GM10266 (cell line): Measurements from ENCODE around the gene PKNOX2.

Source experiments
- DNase-seq: peaks from one replicate; pipeline ENCODE4 v3.0.0; 2012; ENCODE audit errors: extremely low spot score
- TF ChIP-seq, protein P1 (sequence below): IDR thresholded peaks from 2 replicates; pipeline ENCODE4 v1.5.1; 2012; ENCODE audit warnings: mild to moderate bottlenecking, low read depth; ENCODE audit not compliant: control insufficient read depth, insufficient read depth; ENCODE audit errors: missing control alignments

PKNOX2 gene

DNA sequence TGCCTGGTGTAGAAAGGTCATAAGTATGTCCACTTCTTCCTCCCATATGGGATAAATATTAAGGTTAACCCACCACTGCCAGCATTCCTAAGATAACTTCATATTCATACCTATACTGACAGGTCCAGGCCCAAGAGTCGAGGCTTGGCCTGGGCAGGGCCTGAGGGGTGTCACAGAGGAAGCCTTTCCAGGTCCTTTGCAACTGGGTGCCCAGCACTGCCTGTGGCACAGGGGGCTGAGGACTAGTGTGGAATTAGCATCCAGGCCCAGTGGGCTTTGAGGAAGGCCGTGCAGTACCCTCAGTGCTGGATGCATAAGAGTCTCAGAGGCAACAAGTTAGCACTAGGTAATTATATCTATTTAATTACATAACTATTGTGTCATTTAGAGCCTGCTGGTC lies 65.4 kb downstream of the PKNOX2 start:
- DNase-seq: no peak
- TF ChIP-seq, protein P1, sequence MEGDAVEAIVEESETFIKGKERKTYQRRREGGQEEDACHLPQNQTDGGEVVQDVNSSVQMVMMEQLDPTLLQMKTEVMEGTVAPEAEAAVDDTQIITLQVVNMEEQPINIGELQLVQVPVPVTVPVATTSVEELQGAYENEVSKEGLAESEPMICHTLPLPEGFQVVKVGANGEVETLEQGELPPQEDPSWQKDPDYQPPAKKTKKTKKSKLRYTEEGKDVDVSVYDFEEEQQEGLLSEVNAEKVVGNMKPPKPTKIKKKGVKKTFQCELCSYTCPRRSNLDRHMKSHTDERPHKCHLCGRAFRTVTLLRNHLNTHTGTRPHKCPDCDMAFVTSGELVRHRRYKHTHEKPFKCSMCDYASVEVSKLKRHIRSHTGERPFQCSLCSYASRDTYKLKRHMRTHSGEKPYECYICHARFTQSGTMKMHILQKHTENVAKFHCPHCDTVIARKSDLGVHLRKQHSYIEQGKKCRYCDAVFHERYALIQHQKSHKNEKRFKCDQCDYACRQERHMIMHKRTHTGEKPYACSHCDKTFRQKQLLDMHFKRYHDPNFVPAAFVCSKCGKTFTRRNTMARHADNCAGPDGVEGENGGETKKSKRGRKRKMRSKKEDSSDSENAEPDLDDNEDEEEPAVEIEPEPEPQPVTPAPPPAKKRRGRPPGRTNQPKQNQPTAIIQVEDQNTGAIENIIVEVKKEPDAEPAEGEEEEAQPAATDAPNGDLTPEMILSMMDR: no peak

DNA sequence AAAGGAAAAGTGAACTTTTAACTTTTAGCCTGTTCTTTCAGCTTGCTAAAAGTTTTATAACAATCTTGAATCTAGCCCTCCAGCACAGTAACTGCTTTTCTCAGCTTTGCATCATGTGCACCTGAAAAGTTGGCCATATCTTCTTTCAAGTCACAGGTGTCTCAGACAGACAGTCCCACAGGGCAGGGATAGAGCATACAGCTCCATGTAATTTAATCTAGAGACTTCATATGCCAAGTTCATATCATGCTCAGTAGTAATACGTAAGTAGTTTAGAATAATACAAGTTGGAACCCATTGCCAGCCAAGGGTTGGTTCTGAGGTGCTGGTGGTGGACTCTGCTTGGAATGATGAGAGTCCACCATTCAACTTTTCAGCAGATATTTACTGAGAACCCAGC lies 68.6 kb downstream of the PKNOX2 start:
- TF ChIP-seq, protein P1: no peak
- DNase-seq: no peak

DNA sequence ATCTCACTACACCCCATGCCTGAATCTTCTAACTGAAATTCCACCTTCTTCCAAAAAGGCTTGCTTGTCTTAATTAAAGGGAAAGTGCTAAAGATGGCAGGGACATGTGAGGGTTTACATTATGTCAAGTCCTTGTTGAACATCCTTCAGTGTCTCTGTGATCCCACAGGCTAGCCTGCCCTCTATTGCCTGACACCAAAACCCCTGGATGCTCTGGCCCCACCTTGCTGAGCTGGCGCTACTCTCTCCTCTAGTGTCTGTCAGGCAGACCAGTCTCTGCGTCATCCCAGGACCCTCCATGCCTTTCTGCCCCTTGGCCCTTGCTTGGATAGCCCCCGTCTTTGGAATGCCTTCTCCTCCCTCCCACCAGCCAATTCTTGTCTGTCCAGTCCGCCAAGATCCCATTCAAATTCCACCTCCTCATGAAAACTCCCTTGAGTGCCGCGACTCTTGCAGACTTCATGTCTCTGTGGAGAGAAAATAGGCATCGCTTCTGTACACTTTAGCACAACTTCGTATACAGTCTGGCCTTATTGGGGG lies 69.3 kb downstream of the PKNOX2 start:
- TF ChIP-seq, protein P1: no peak
- no peak for DNase-seq

DNA sequence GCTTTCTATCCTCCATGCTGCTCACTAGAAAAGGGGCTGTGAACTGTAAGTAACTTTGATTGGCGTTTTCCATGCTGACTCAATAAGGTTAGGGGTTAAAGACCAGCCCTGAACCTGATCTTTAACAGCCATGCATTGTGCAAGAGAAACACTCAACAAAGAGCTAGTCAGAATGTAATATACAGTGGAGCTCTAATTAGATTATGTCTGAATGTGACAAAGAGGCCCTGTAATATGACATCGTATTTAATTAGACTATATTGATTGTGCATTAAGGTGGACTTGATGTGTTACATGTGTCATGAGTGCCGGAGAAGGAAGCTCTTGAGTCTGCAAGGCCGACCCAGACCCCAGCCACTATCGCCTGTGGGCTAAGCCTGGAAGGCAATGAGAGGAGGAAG lies 70.5 kb downstream of the PKNOX2 start:
- TF ChIP-seq, protein P1: no peak
- DNase-seq: no peak

DNA sequence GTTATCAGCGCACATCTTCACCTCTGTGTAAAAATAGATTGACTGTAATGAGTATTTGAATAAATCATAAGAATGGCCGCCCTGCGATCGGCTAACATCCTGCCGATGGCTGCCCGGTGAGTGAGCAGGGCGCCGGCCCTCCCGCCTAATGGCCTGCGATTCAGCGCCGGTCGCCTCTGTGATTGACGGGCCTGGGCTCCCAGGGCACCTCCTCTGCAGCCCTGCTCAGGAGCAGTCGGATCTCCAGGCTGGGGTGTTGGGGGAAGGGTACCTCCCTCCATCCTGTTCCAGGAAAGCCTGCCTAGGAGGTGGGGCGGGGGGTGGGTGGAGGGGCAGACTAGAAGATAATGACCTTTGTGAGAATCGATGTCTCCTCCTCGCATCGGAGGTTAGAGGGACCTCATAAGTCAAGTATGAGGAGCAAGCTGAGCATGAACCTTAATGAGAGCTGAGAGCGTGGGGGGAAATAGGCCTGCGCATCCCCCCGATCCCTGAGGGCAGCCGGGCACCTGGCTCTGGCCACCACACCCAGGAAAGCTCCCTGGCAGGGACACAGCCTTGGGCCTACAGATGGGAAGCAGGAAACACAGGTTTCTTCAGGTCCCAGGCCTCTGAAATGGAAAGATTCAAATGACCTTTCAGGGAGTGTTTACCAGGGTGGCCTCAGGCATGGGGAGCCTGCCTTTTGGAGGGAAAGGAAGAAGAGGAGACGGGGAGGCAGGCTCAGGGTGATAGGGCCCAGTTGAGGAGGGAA lies 71.7 kb downstream of the PKNOX2 start:
- TF ChIP-seq, protein P1: no peak
- DNase-seq: no peak

DNA sequence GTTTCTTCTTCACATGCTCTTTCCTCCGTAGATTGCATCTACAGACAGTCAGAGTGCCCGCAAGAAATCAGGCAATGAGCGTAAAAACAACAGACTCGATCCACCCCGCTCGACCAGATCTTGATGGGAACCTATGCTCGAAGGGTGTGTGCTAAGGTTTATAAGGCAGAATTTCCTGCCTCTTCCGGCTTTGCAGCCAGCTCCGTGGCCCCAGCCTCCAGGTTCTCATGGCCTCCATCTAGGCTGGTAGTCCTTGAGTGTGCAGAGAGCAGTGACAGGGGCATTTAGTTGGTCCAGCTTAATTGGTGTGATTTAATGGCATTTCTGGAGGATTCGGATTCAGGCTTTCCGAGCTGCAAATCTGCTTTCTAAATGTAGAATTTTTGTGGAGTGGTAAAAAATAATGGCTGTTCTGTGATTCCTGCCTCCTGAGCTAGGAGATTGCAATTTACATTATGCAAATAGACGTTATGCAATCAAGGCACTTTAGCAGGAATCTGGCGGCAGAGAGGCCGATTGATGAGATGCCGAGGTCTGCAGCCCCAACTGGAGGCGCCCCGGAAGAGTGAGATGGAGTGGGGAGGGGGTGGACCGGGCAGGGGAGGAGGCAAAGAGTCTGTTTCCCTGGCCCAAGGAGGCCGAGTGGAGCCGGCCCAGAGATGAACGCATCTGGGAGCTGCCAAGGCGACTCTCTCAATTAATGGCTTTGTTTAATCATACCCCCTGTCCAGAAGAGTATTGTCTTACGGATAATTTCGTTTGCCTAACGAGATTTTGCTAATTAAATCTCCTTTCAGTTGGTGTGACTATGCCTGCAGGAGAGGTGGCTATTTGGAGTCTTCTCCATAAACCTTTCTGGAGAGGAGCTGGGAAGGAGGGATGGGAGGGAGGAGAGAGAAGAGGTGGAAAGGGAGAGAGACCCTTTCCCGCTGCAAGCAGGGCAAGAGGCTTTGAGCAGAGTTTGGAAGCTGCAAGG lies 75.3 kb downstream of the PKNOX2 start:
- DNase-seq: no peak

More for the DNA sequence above, 75.3 kb downstream of the PKNOX2 start:
- TF ChIP-seq, protein P1: no peak
